Activated naive CD8-positive, alpha-beta T cell treated with anti-CD3 and anti-CD28 coated beads, Interleukin-2, amount 50 U/mL, for 24 hours (primary cell): ENCODE data around the gene JAML.

ENCODE experiments used
- ATAC-seq: fragments of 150-1000 bp; cut with Tn5 transposase; one replicate; pipeline ENCODE4 v1.10.0; 2021
- DNase-seq: peaks from one replicate; pipeline ENCODE4 v3.0.0; 2021
- H3K27ac Mint-ChIP-seq: one replicate; pipeline ENCODE4 v1.8.0; 2021; ENCODE audit warnings: mild to moderate bottlenecking, mixed read lengths
- H3K27me3 Mint-ChIP-seq: one replicate; pipeline ENCODE4 v1.8.0; 2021; ENCODE audit warnings: mixed read lengths
- H3K36me3 Mint-ChIP-seq: one replicate; pipeline ENCODE4 v1.8.0; 2021; ENCODE audit warnings: low read depth, mixed read lengths
- H3K4me1 Mint-ChIP-seq: one replicate; pipeline ENCODE4 v1.8.0; 2021; ENCODE audit warnings: mixed read lengths
- H3K4me3 Mint-ChIP-seq: one replicate; pipeline ENCODE4 v1.8.0; 2021; ENCODE audit warnings: mild to moderate bottlenecking, moderate library complexity, mixed read lengths
- H3K9me3 Mint-ChIP-seq: one replicate; pipeline ENCODE4 v1.8.0; 2021; ENCODE audit warnings: mixed read lengths

JAML gene, protein sequence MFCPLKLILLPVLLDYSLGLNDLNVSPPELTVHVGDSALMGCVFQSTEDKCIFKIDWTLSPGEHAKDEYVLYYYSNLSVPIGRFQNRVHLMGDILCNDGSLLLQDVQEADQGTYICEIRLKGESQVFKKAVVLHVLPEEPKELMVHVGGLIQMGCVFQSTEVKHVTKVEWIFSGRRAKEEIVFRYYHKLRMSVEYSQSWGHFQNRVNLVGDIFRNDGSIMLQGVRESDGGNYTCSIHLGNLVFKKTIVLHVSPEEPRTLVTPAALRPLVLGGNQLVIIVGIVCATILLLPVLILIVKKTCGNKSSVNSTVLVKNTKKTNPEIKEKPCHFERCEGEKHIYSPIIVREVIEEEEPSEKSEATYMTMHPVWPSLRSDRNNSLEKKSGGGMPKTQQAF

DNA sequence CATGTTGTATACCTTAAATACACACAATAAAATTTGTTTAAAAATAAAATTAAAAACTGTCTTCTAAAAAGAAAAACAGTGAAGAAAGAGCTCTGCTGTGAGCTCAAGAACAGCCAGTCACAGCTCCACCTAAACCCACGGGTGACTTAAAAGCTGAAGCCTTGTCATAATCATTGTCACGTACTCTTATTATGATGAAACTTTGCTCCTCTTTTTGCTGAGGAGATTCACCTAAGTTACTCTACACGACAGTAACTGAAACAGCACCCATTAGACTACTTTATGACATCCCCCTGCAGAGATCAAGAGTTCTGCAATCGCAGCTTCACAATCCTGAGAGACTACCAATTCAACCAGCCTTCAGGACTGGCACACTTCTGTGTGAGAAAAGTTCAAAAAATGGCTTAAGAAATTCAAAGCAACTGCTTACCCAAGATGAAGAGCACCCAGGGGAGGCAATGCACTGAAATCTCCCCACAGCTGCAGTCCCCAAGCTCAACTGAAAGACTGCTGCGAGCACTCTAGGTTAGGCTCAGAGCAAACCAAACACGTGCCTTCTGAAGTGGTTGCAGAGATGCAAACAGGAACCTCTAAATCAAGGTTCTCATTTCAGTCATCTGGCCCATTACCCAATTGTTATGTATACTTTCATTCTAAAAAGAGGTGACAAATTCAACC, at the start of gene JAML:
Gene JAML (minus strand): TSS at position 501 of the 678 bp plus-strand sequence. CDS start 10,145 bp downstream, outside the sequence.
- DNase-seq = peak; percentile 65
- H3K4me1 Mint-ChIP-seq = peaks cover 43% of the 10 kb centered on the region

DNA sequence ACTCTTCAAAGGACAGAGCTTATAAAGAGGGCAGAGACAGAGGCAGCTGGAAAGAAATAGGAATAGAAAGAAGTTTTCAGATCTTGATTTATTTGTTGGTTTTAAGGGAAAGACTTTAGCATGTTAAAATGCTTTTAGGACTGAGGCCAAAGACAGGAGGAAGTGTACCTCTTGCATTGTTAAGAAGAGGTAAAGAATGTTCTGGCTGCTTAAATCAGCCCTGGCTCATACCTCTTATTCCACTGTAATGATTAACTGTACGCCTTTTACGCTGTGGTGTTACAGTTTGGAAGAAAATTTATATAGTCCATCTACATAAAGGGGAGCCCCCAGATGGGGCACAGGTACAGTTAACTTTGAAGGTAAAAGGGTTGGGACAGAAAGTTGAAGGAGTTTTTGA, 49.4 kb upstream of the JAML start:
- no peak overlapping the region for H3K4me3 Mint-ChIP-seq
- no peaks in the 10 kb centered on the region for H3K36me3 Mint-ChIP-seq
- peaks cover 33% of the 10 kb centered on the region for H3K4me1 Mint-ChIP-seq
- DNase-seq = no peak
- peaks cover 2% of the 10 kb centered on the region for H3K27me3 Mint-ChIP-seq
- no peak overlapping the region for H3K27ac Mint-ChIP-seq
- no peak for ATAC-seq
- no peaks in the 10 kb centered on the region for H3K9me3 Mint-ChIP-seq

More for the DNA sequence above, at the start of gene JAML:
- Mint-ChIP-seq H3K27me3 (no peaks in the 10 kb centered on the region), H3K9me3 (peaks cover 11% of the 10 kb centered on the region), H3K4me3 (peak within 1 kb of the TSS; percentile 92), H3K36me3 (peaks cover 80% of the 10 kb centered on the region), H3K27ac (no peak within 1 kb of the TSS)
- peak; percentile 57 for ATAC-seq

DNA sequence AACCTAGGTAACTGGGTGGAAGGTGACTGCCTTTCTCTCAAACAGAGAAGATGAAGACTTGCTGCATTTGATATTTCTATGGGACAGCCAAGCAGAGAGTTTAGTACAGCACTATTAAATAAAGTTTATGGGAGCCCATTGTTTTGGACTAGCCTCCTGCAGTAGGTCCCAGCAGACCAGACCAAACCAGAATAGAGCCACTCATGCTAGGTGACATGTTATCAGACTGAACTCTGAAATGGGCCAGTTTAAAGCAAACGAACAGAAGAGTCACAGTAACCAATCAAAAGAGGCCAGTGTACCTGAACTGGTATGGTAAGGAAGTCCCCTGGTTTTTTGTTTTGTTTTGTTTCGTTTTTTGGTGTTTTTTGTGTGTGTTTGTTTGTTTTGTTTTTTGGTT, 47.2 kb upstream of the JAML start:
- Mint-ChIP-seq H3K4me1 (peaks cover 26% of the 10 kb centered on the region), H3K27ac (no peak overlapping the region), H3K36me3 (no peaks in the 10 kb centered on the region), H3K4me3 (no peak overlapping the region), H3K27me3 (peaks cover 2% of the 10 kb centered on the region), H3K9me3 (no peaks in the 10 kb centered on the region)
- no peak for DNase-seq
- no peak for ATAC-seq

DNA sequence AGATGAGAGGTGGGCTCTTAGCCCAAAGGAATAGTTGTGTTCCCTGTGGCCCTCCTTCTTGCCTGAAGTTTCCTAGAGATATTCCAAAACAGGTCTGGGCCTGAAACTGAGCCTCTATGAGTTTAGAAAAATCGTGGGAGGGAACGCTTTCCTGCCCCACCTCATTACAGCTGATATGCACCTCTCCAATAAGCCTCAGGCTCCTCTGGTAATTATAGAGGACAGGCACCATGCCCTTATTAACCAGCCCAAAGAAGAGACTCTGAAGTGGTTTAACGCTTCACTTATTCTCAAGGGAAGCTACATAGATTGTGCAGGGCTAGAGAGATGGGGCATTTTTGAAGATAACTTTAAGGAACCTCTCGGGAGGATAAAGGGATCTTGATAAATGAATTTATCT, 42.7 kb upstream of the JAML start:
- peaks cover 8% of the 10 kb centered on the region for H3K36me3 Mint-ChIP-seq
- DNase-seq (no peak), ATAC-seq (no peak)
- H3K9me3 Mint-ChIP-seq = no peaks in the 10 kb centered on the region
- H3K27me3 Mint-ChIP-seq = peaks cover 6% of the 10 kb centered on the region
- no peak overlapping the region for H3K27ac Mint-ChIP-seq
- peaks cover 22% of the 10 kb centered on the region for H3K4me1 Mint-ChIP-seq
- H3K4me3 Mint-ChIP-seq = no peak overlapping the region

DNA sequence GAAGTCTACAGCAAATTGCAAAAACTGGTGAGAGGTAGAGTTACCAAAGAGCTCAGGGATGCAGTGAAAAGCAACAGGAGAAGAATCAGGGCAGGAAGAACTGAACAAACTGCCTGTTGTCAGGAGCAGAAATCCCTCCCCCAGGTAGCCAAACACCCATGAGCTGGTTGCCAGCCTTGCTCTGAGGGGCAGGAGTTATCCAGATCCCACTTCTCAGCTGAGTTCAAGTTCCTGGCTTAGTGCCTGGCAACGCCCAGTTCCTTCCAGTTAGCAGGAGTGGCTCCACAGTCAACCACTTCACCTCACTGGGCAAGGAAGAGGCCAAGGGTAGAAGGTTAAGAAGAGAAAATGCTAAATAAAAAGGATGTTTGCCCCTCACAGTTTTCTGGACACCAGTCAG, 41.1 kb upstream of the JAML start:
- no peak for DNase-seq
- Mint-ChIP-seq H3K4me3 (no peak overlapping the region), H3K27me3 (peaks cover 6% of the 10 kb centered on the region), H3K4me1 (peaks cover 36% of the 10 kb centered on the region), H3K36me3 (peaks cover 21% of the 10 kb centered on the region), H3K9me3 (no peaks in the 10 kb centered on the region), H3K27ac (no peak overlapping the region)
- ATAC-seq = no peak

DNA sequence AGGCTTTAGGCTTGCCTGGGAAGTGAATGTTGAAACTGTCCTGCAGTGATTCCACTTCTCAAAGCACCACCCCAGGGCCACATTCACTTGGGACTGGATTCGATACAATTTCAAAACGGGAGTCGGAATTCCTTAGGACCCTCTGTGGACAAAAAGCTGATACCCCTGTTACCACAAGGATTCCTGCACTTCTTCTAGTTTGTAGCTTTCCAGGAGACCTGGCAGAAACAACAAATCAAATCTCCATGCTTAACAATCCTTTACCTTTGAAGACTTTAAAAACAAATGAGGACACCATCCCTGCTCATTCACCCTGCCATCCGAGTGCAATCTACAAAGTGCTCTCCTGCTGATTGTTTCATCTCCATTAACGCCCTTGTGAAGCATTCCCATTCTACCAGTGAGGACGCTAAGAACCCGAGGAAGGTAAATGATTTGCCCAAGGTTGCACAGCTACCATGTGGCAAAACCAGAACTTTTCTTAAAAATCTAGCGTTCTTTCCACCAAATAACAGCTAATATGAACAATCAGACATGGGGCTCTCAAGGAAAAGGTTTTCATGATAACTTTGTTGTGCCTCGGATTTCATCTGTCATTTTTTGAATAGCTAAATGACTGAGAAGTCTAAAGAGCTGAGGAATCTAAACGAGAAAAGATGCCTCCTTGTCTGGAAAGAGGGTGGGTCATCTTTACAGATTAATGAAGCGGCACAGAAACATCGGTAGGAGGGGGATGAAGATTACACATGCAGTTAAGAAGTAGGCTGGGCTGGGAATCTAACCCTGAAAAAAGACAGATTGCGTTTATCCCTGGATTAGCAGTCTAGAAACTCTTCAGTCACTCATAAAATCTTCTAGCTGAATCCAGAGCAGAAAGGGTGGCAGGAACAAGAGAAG, 40.0 kb upstream of the JAML start:
- peak overlapping the region; percentile 80 for H3K27ac Mint-ChIP-seq
- H3K4me3 Mint-ChIP-seq = peak overlapping the region; percentile 83
- no peak for DNase-seq
- H3K4me1 Mint-ChIP-seq = peaks cover 48% of the 10 kb centered on the region
- no peaks in the 10 kb centered on the region for H3K9me3 Mint-ChIP-seq
- no peak for ATAC-seq
- peaks cover 31% of the 10 kb centered on the region for H3K36me3 Mint-ChIP-seq
- H3K27me3 Mint-ChIP-seq = peaks cover 4% of the 10 kb centered on the region

DNA sequence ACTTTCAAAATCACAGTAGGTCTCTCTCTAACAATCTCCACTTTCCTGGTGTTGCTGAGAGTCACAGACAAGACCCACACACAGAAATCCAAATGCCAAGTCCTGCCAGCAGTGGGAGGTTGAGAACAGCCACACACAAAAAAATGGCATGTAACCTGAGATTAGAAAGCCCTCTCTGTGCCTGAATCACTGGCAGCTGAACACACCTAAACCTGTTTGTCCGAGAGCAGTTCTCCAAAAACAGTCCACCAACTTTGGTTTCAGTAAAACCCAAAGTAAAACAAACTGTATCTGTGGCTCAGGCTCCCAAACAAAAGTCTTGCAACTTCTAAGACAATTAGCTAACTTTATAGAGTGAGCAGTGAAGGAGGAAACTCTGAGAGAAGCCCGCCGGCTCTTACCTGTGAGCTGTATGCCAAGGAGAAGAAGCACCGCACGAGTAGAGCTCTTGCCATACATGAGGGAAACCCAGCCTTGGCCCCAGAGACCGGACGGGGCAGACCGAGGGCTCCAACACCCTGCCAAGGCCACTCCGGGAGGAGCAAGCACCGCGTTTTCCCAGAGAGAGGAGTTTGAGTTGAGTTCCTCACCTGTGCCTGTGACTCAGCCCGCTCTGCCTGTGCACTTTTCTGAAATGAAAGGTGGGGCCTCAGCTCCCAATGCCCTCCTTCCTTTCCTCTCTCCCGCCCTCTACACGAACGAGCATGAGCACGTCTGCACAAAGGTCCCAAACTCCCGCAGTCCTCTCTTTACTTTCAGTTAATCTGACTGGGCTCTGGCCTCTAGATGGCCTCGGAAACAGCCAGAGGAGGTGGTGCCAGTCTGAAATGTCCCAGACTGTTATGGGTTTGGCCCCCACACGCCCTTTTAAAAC, 39.1 kb upstream of the JAML start, which contains the start of gene MPZL2:
Gene MPZL2 (minus strand): TSS at position 603 of the 874 bp plus-strand sequence. CDS start 144 bp downstream, at position 459.
- H3K36me3 Mint-ChIP-seq = peaks cover 37% of the 10 kb centered on the region
- peak within 1 kb of the TSS; percentile 80 for H3K27ac Mint-ChIP-seq
- peak within 1 kb of the TSS; percentile 83 for H3K4me3 Mint-ChIP-seq
- H3K27me3 Mint-ChIP-seq = peaks cover 4% of the 10 kb centered on the region
- H3K9me3 Mint-ChIP-seq = peaks cover 4% of the 10 kb centered on the region
- DNase-seq (peak; percentile 49), ATAC-seq (peak; percentile 82)
- peaks cover 53% of the 10 kb centered on the region for H3K4me1 Mint-ChIP-seq

DNA sequence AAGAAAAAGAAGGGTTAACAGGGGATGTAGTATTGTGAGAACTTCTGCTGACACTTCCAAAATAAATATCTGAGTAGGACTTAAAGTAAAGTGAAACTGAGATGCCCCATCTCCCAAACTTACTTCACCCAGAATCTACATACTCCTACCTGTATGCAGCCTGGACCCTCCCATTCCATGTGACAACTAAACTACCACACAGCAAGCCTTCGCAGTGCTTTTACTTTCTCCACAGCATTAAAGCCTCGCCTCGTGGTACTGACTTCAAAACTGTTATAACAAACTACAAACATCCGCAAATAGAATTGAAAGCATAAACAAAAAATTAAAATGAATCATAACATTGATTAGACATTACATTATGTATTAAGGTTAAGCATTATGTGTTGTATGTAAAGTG, 38.3 kb upstream of the JAML start:
- DNase-seq (no peak), ATAC-seq (no peak)
- Mint-ChIP-seq H3K4me1 (peaks cover 53% of the 10 kb centered on the region), H3K36me3 (peaks cover 46% of the 10 kb centered on the region), H3K4me3 (peak overlapping the region; percentile 83), H3K27ac (peak overlapping the region; percentile 80), H3K27me3 (peaks cover 4% of the 10 kb centered on the region), H3K9me3 (peaks cover 4% of the 10 kb centered on the region)

- DNase-seq = no peak
- ATAC-seq = peak; percentile 24
- H3K9me3 Mint-ChIP-seq = peaks cover 4% of the 10 kb centered on the region
- no peak overlapping the region for H3K4me3 Mint-ChIP-seq
- peaks cover 58% of the 10 kb centered on the region for H3K36me3 Mint-ChIP-seq
- H3K27me3 Mint-ChIP-seq = peaks cover 4% of the 10 kb centered on the region
- peaks cover 53% of the 10 kb centered on the region for H3K4me1 Mint-ChIP-seq
- H3K27ac Mint-ChIP-seq = peak overlapping the region; percentile 41
Measured at GRCh38 chr11:118260353-118260752, 35.5 kb upstream of the JAML start.

GRCh38 chr11:118259138-118259537, 34.3 kb upstream of the JAML start:
- Mint-ChIP-seq H3K27ac (peak overlapping the region; percentile 10), H3K4me1 (peaks cover 51% of the 10 kb centered on the region), H3K36me3 (peaks cover 65% of the 10 kb centered on the region), H3K9me3 (peaks cover 4% of the 10 kb centered on the region), H3K4me3 (no peak overlapping the region), H3K27me3 (no peaks in the 10 kb centered on the region)
- ATAC-seq (no peak), DNase-seq (no peak)

GRCh38 chr11:118258410-118258809, 33.6 kb upstream of the JAML start:
- H3K27me3 Mint-ChIP-seq = no peaks in the 10 kb centered on the region
- peaks cover 64% of the 10 kb centered on the region for H3K36me3 Mint-ChIP-seq
- H3K4me1 Mint-ChIP-seq = peaks cover 46% of the 10 kb centered on the region
- ATAC-seq (peak; percentile 41), DNase-seq (no peak)
- no peak overlapping the region for H3K4me3 Mint-ChIP-seq
- H3K27ac Mint-ChIP-seq = no peak overlapping the region
- H3K9me3 Mint-ChIP-seq = peaks cover 4% of the 10 kb centered on the region

DNA sequence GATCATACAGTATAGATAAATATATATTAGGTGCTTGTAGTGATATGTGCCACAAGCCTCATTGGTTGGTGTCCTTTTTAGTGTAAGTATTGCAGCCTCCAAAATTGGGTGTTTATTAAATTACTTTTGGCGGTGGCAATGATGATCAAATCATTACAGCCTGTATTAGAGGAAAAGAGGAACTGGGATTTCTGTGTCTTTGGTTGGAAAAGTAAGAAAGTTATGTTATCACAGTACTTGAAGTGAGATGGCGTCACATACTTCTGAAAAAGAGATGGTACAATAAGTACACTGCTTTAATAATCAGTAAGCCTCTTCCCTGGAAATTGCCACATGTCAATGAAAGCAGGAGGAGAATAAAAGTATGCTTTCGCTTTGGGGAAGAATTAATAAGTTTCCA, 27.9 kb upstream of the JAML start:
- Mint-ChIP-seq H3K4me1 (peaks cover 47% of the 10 kb centered on the region), H3K27me3 (no peaks in the 10 kb centered on the region), H3K36me3 (peaks cover 19% of the 10 kb centered on the region), H3K4me3 (peak overlapping the region; percentile 89), H3K27ac (peak overlapping the region; percentile 92), H3K9me3 (no peaks in the 10 kb centered on the region)
- ATAC-seq = no peak
- DNase-seq = no peak

DNA sequence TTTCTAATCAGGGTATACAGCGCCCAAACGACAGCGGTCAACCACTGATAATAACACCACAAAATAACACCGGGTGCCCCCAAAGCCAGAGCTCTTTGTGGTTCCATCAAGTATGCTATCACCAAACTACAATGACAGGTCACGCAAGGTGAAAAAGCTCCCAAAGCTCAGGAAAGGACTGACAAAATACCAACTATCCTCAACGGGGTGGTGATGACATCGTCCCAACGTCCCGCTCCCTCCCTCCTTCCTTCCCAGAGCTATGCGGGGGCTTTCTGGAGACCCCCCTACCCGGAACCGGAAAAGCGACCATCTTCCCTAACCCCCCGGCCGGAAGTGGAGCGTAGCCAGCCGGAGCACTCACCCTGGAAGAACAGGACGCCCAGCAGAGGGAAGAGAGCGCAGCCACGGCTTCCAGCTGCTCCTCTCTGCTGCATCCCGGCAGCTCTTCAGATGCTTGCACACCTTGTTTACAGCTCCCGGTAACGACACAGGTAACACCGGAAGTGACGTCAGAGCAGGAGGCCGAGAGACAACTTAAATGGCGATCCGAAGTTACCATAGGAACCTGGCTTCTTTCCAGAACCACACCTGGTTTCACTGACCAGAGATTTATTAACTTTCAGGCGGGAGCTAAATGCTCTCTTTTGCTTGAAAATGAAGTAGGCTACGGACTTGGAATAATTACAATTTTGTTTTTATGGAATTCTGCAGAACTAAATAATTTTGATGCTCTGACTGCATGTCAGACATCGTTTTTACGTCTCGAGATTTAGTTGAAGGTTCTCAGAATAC, 27.2 kb upstream of the JAML start, which contains the start of gene MPZL3:
Gene MPZL3 (minus strand): TSS at position 508 of the 795 bp plus-strand sequence. CDS start 71 bp downstream, at position 437.
- Mint-ChIP-seq H3K4me3 (peak within 1 kb of the TSS; percentile 89), H3K27ac (peak within 1 kb of the TSS; percentile 92), H3K36me3 (peaks cover 20% of the 10 kb centered on the region), H3K27me3 (no peaks in the 10 kb centered on the region), H3K4me1 (peaks cover 53% of the 10 kb centered on the region), H3K9me3 (no peaks in the 10 kb centered on the region)
- DNase-seq (peak; percentile 81), ATAC-seq (peak; percentile 69)
